Fibroblast of lung (primary cell): ENCODE results near the gene CELF2. TPM values are rescaled to one million over a fixed set of nuclear protein-coding genes. Genes with fewer than 3 reads are reported as not detected.

ENCODE experiments used
- DNase-seq, 2 donors: peaks; one replicate each; pipeline versions ENCODE4 v3.0.0 to v3.0.0-alpha.2; 2010; ENCODE audit warnings: low read depth in 2 of 2
- H2AFZ ChIP-seq: 2 replicates; pipeline ENCODE4 v1.5.1; 2012; ENCODE audit warnings: low read length, control low read depth, inconsistent platforms
- H3K27ac ChIP-seq: 2 replicates; pipeline ENCODE4 v1.5.1; 2011; ENCODE audit warnings: low read length, control low read depth; ENCODE audit not compliant: insufficient read depth
- H3K27me3 ChIP-seq: 2 replicates; pipeline ENCODE4 v1.5.1; 2011; ENCODE audit warnings: mild to moderate bottlenecking, low read length; ENCODE audit not compliant: control insufficient read depth, insufficient read depth
- H3K36me3 ChIP-seq: 2 replicates; pipeline ENCODE4 v1.5.1; 2011; ENCODE audit warnings: low read length; ENCODE audit not compliant: control insufficient read depth, insufficient read depth
- H3K4me1 ChIP-seq: 2 replicates; pipeline ENCODE4 v1.5.1; 2011; ENCODE audit warnings: low read length; ENCODE audit not compliant: control insufficient read depth, insufficient read depth; ENCODE audit errors: extremely low read depth
- H3K4me2 ChIP-seq: 2 replicates; pipeline ENCODE4 v1.5.1; 2011; ENCODE audit warnings: low read length, control low read depth; ENCODE audit not compliant: insufficient read depth; ENCODE audit errors: extremely low read depth
- H3K4me3 ChIP-seq, 4 experiments: fragments of 200-600 bp in 1 of 4; sonication (generic) in 1 of 4; replicated peaks in 1 of 4; 2 replicates each; pipeline ENCODE4 v1.5.1; 2011 to 2016; ENCODE audit warnings: low read length in 4 of 4, low read depth in 3 of 4, mild to moderate bottlenecking in 3 of 4, control low read depth in 2 of 4, inconsistent platforms in 1 of 4, mixed read lengths in 1 of 4; ENCODE audit not compliant: insufficient read depth in 1 of 4; ENCODE audit errors: control extremely low read depth in 1 of 4
- H3K79me2 ChIP-seq: 2 replicates; pipeline ENCODE4 v1.5.1; 2012; ENCODE audit warnings: mild to moderate bottlenecking, low read length, inconsistent platforms; ENCODE audit not compliant: control insufficient read depth, insufficient read depth
- H3K9ac ChIP-seq: 2 replicates; pipeline ENCODE4 v1.5.1; 2011; ENCODE audit warnings: mild to moderate bottlenecking, low read length, control low read depth; ENCODE audit not compliant: insufficient read depth
- H3K9me3 ChIP-seq: 2 replicates; pipeline ENCODE4 v1.5.1; 2012; ENCODE audit warnings: low read depth, low read length; ENCODE audit not compliant: control insufficient read depth, insufficient read depth
- H4K20me1 ChIP-seq: 2 replicates; pipeline ENCODE4 v1.5.1; 2011; ENCODE audit warnings: low read length; ENCODE audit not compliant: control insufficient read depth, insufficient read depth; ENCODE audit errors: extremely low read depth
- EZH2 ChIP-seq: IDR thresholded peaks from 2 replicates; pipeline ENCODE4 v1.5.1; 2012; ENCODE audit warnings: low read length, control low read depth, mild to moderate bottlenecking; ENCODE audit errors: missing control alignments
- polyA plus RNA-seq, 2 donors: library from polyadenylated mRNA; depleted of rRNA in 1 of 2; stranded (reverse) in 1 of 2; unstranded in 1 of 2; fragments of >200 nt; gene quantifications; 2 replicates each; pipeline ENCODE4 v1.2.1, GENCODE V29; 2011 to 2012; ENCODE audit warnings: missing spikeins in 1 of 2
- total RNA-seq: library from RNA; depleted of rRNA; stranded (reverse); fragments of >200 nt; gene quantifications from 2 replicates; pipeline ENCODE4 v1.2.1, GENCODE V29; 2014
- TF ChIP-seq, protein P1 (sequence below), 2 donors: IDR thresholded peaks in 1 of 2; conservative IDR thresholded peaks in 1 of 2; 1 replicate in 1 of 2; 2 replicates in 1 of 2; pipeline ENCODE4 v1.5.1; 2011 to 2012; ENCODE audit warnings: low read length in 2 of 2, control low read depth in 1 of 2, inconsistent platforms in 1 of 2, low read depth in 1 of 2, mild to moderate bottlenecking in 1 of 2

The CELF2 gene
- total and polyA plus RNA-seq, 2 donors (not counting 1 experiment from before 2014, with no cell fraction given) = 16.9 to 25.1 TPM

DNA sequence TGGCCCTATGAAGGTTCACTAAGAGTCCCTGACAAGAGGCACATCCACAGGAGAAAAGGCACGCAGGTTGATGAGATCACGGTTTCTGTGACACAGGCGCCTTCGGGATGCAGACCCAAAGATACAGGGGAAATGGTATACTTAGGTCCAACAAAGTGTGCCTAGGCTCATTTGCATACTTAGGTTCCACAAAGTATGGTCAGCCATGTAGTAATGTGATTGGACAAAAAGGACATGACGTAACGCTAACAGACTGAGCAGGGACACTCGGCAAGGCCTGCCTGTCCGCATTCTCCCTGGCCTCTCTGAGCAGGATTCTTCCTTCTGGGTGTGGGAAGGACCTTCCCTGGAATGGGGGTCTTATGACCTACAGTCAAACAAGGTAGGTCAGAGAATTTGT, 190.6 kb downstream of the CELF2 start:
- Histone ChIP-seq H3K9me3 (no peaks in the 10 kb centered on the region), H3K4me3 (no peak overlapping the region), H3K4me2 (no peak overlapping the region), H3K27ac (no peak overlapping the region), H3K27me3 (no peaks in the 10 kb centered on the region), H3K9ac (no peak overlapping the region), H2AFZ (no peak overlapping the region), H3K4me1 (no peaks in the 10 kb centered on the region), H4K20me1 (no peaks in the 10 kb centered on the region), H3K79me2 (no peaks in the 10 kb centered on the region), H3K36me3 (no peaks in the 10 kb centered on the region)
- DNase-seq = no peak
- TF ChIP-seq, protein P1, sequence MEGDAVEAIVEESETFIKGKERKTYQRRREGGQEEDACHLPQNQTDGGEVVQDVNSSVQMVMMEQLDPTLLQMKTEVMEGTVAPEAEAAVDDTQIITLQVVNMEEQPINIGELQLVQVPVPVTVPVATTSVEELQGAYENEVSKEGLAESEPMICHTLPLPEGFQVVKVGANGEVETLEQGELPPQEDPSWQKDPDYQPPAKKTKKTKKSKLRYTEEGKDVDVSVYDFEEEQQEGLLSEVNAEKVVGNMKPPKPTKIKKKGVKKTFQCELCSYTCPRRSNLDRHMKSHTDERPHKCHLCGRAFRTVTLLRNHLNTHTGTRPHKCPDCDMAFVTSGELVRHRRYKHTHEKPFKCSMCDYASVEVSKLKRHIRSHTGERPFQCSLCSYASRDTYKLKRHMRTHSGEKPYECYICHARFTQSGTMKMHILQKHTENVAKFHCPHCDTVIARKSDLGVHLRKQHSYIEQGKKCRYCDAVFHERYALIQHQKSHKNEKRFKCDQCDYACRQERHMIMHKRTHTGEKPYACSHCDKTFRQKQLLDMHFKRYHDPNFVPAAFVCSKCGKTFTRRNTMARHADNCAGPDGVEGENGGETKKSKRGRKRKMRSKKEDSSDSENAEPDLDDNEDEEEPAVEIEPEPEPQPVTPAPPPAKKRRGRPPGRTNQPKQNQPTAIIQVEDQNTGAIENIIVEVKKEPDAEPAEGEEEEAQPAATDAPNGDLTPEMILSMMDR (conservative IDR thresholded peaks at IDR 0.05 in 1 of 2, IDR thresholded peaks at IDR 0.05 in 1 of 2; ENCODE audit: low read depth in 1 of 2, low read length in 2 of 2) = no peak

GRCh38 chr10:11208908-11209829, 191.5 kb downstream of the CELF2 start:
- Histone ChIP-seq H3K4me2 (no peak overlapping the region), H3K27ac (no peak overlapping the region), H3K4me1 (no peaks in the 10 kb centered on the region), H3K27me3 (no peaks in the 10 kb centered on the region), H3K4me3 (no peak overlapping the region), H2AFZ (no peak overlapping the region), H3K9me3 (no peaks in the 10 kb centered on the region), H4K20me1 (no peaks in the 10 kb centered on the region), H3K9ac (no peak overlapping the region), H3K79me2 (no peaks in the 10 kb centered on the region), H3K36me3 (no peaks in the 10 kb centered on the region)
- DNase-seq = no peak
- no peak for TF ChIP-seq EZH2
- TF ChIP-seq, protein P1 (conservative IDR thresholded peaks at IDR 0.05 in 1 of 2, IDR thresholded peaks at IDR 0.05 in 1 of 2; ENCODE audit: low read depth in 1 of 2, low read length in 2 of 2) = no peak

DNA sequence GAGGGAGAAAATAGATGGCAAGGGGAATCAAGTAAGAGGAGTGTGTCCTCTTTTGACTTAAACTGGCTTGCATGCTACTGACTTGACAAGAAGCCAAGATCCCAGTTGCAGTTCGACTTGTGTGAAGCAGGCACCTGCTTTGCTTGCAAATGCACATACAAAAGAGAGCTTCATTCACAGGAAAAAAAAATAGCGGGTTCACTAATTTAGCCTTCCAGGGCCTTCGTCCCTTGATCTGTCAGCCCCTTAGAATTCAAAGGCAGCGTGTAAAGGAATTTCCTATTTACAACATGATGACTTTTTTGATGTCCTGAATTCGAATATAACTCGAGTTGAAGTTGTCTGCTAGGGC, 192.1 kb downstream of the CELF2 start:
- Histone ChIP-seq H3K4me2 (no peak overlapping the region), H3K9ac (no peak overlapping the region), H3K27me3 (no peaks in the 10 kb centered on the region), H3K36me3 (no peaks in the 10 kb centered on the region), H3K79me2 (no peaks in the 10 kb centered on the region), H2AFZ (no peak overlapping the region), H3K9me3 (no peaks in the 10 kb centered on the region), H3K4me1 (no peaks in the 10 kb centered on the region), H3K27ac (no peak overlapping the region), H4K20me1 (no peaks in the 10 kb centered on the region), H3K4me3 (no peak overlapping the region)
- TF ChIP-seq, protein P1 (conservative IDR thresholded peaks at IDR 0.05 in 1 of 2, IDR thresholded peaks at IDR 0.05 in 1 of 2; ENCODE audit: low read depth in 1 of 2, low read length in 2 of 2) = no peak
- no peak for TF ChIP-seq EZH2
- DNase-seq = no peak
